Stomach (tissue), 9 donors: Measurements from ENCODE around the gene BIRC6. TPM values are rescaled to one million over a fixed set of nuclear protein-coding genes. Genes with fewer than 3 reads are reported as not detected.

Experiments used
- DNase-seq, 2 donors: peaks; one replicate each; pipeline versions ENCODE4 v3.0.0 to v3.0.0-alpha.2; 2013 to 2019
- H3K27ac ChIP-seq, 5 donors: fragments of 200-600 bp in 4 of 5; sonication (generic) in 4 of 5; one replicate each; pipeline ENCODE4 v1.5.1; 2013 to 2019; ENCODE audit warnings: mild to moderate bottlenecking in 1 of 5, moderate library complexity in 1 of 5
- H3K27me3 ChIP-seq, 3 donors: fragments of 200-600 bp; sonication (generic); one replicate each; pipeline ENCODE4 v1.5.1; 2017 to 2019; ENCODE audit warnings: mixed run types in 1 of 3
- H3K36me3 ChIP-seq, 4 donors: fragments of 200-600 bp; sonication (generic); 1 replicate in 3 of 4; 2 replicates in 1 of 4; pipeline ENCODE4 v1.5.1; 2016 to 2019
- H3K4me1 ChIP-seq, 4 donors: fragments of 200-600 bp; sonication (generic); one replicate each; pipeline ENCODE4 v1.5.1; 2016 to 2019
- H3K4me3 ChIP-seq, 4 donors: fragments of 200-600 bp; sonication (generic) in 3 of 4; one replicate each; pipeline ENCODE4 v1.5.1; 2016 to 2019; ENCODE audit warnings: mild to moderate bottlenecking in 1 of 4
- H3K9me3 ChIP-seq, 4 donors: fragments of 200-600 bp; sonication (generic); one replicate each; pipeline ENCODE4 v1.5.1; 2016 to 2019
- EP300 ChIP-seq: sonication (generic); formaldehyde crosslinking; IDR thresholded peaks from one replicate; pipeline ENCODE4 v1.6.1; 2017; ENCODE audit warnings: antibody characterized with exemption
- POLR2A ChIP-seq, 4 donors: fragments of 450-650 bp; IDR thresholded peaks; one replicate each; pipeline ENCODE4 v1.6.1; 2016; ENCODE audit warnings: antibody characterized with exemption in 4 of 4, control low read depth in 2 of 4, mild to moderate bottlenecking in 1 of 4, moderate library complexity in 1 of 4
- POLR2AphosphoS5 ChIP-seq, 3 donors: sonication (generic); formaldehyde crosslinking; IDR thresholded peaks; one replicate each; pipeline ENCODE4 v1.6.1; 2016; ENCODE audit warnings: antibody characterized with exemption in 3 of 3
- WGBS, 5 donors: extraction: QIAGEN DNeasy Blood & Tissue Kit in 3 of 5; methylation state at CpG; one replicate each; pipeline versions ENCODE4 v1.1.5 to v1.1.7; 2013 to 2018; 5-methylcytosine and 5-hydroxymethylcytosine counted together
- intact Hi-C: fragments of 100-400 bp; cut with DNase I; formaldehyde crosslinking; loops from one replicate; pipeline ENCODE4 v1.15.1; 2023; ENCODE audit warnings: low total_unique reads
- polyA plus RNA-seq, 3 donors: library from polyadenylated mRNA; stranded (reverse); fragments of 200-250 nt; gene quantifications; one replicate each; pipeline ENCODE4 v1.2.3, GENCODE V29; 2013
- total RNA-seq, 5 donors: library from RNA; depleted of rRNA; stranded (reverse); fragments of >200 nt; gene quantifications; one replicate each; pipeline versions ENCODE4 v1.1.0 to v1.2.3, GENCODE V29; 2014 to 2016
- TF ChIP-seq, protein P1 (sequence below), 7 experiments: fragments of 450-650 bp in 4 of 7; fragments of 200-600 bp in 3 of 7; sonication (generic) in 3 of 7; IDR thresholded peaks; one replicate each; pipeline ENCODE4 v1.5.1; 2016 to 2019; ENCODE audit warnings: antibody characterized with exemption in 7 of 7, control low read depth in 2 of 7, mild to moderate bottlenecking in 1 of 7
- donor health status: healthy with polysubstance abuse.
- donor health status: Bipolar disorder and iron deficiency.
- donor health status: healthy.

BIRC6 gene
- total and polyA plus RNA-seq, 8 donors, result 7.7 to 361 (median 68.2) TPM

DNA sequence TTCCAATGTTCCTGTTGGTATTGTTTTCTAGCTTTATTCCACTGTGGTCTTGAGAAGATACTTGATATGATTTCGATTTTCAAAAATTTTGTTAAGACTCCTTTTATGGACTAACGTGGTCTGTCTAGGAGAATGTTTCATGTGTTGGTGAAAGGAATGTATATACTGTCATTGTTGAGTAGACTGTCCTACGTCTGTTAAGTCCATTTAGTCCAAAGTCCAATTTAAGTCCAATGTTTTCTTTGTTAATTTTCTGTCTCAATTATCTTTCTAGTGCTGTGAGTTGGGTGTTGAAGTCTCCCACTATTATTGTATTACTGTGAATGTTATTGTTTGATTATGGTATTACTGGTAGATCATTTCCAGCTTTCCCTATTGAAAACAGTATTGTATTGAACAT lies 215.2 kb downstream of the BIRC6 start:
- Histone ChIP-seq H3K27me3 (no peaks in the 10 kb centered on the region), H3K36me3 (peaks cover 5 to 50% (median 38%) of the 10 kb centered on the region in 4 donors), H3K27ac (no peak overlapping the region), H3K4me1 (peaks cover 0 to 11% (median 3%) of the 10 kb centered on the region in 4 donors), H3K9me3 (no peaks in the 10 kb centered on the region), H3K4me3 (no peak overlapping the region)
- 65 to 83% (median 74%) methylated on average over 3 of the region's 3 CpGs for WGBS, 5 donors
- DNase-seq, result no peak
- intact Hi-C loops, result no loop called here
- TF ChIP-seq POLR2A (IDR thresholded peaks at IDR 0.05) (no peak), POLR2AphosphoS5 (IDR thresholded peaks at IDR 0.05) (no peak), EP300 (no peak)
- TF ChIP-seq, protein P1, sequence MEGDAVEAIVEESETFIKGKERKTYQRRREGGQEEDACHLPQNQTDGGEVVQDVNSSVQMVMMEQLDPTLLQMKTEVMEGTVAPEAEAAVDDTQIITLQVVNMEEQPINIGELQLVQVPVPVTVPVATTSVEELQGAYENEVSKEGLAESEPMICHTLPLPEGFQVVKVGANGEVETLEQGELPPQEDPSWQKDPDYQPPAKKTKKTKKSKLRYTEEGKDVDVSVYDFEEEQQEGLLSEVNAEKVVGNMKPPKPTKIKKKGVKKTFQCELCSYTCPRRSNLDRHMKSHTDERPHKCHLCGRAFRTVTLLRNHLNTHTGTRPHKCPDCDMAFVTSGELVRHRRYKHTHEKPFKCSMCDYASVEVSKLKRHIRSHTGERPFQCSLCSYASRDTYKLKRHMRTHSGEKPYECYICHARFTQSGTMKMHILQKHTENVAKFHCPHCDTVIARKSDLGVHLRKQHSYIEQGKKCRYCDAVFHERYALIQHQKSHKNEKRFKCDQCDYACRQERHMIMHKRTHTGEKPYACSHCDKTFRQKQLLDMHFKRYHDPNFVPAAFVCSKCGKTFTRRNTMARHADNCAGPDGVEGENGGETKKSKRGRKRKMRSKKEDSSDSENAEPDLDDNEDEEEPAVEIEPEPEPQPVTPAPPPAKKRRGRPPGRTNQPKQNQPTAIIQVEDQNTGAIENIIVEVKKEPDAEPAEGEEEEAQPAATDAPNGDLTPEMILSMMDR (IDR thresholded peaks at IDR 0.05), result no peak

DNA sequence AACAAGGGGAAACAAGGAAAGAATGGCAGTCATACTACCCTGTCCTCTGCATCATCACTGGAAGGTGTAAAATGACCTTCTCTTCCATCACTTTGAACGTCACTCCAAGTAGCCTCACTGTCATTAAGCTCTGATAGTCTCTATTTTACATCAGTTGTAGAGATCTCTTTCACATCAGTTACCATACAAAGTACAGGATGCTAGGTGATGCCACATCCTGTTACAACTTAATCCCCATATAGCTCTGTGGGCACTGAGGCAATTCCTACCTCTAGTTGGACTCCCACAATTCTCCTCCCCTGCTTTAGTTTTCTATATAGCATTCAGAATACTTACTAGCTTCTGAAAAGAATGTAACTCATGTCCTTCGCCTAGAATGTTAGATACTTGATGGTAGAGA lies 215.9 kb downstream of the BIRC6 start:
- Histone ChIP-seq H3K9me3 (no peaks in the 10 kb centered on the region), H3K36me3 (peaks cover 5 to 43% (median 34%) of the 10 kb centered on the region in 4 donors), H3K27ac (no peak overlapping the region), H3K4me3 (no peak overlapping the region), H3K4me1 (peaks cover 0 to 14% (median 3%) of the 10 kb centered on the region in 4 donors), H3K27me3 (no peaks in the 10 kb centered on the region)
- TF ChIP-seq EP300, result no peak
- no peak for DNase-seq
- intact Hi-C loops, result no loop called here
- WGBS, 5 donors, result 84 to 96% (median 92%) methylated on average over 2 of the region's 2 CpGs

DNA sequence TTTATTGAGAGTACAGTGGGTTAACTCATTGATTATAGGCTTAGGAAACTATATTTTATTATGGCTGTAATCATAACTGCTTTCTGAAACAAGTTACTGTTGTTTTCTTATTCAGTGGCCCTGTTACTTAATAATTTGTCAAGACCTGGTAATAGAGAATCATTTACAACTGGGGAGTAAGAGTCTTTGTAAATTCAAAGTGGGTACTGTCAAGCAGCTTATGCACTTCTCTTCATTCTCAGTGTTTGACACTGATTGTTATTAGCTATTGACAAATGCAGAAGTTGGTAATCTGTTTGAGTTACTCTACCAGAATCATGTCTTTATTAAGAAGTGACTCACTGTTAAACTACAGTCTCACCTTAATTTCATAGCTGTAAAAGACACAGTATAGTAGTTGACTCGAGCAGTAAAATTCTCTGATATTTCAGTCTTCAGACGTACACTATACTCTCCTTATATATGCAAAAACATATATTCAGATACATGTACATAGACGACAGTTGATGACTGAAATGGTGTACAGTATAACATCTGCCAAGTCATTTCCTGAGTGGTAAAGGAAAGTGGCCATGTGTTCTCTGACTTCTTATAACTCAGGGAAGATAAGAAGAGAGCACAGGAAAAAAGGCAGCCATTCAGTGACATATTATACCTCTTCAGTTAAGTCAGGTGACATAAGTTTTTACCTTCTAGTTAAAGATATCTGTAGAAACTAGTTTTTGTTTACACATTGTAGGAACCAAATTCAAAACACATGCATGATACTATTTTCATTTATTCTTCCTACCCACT lies 235.0 kb downstream of the BIRC6 start:
- Histone ChIP-seq H3K4me1 (no peaks in the 10 kb centered on the region), H3K27ac (no peak overlapping the region), H3K4me3 (no peak overlapping the region), H3K27me3 (no peaks in the 10 kb centered on the region), H3K9me3 (no peaks in the 10 kb centered on the region), H3K36me3 (peaks cover 0 to 23% (median 19%) of the 10 kb centered on the region in 4 donors)
- TF ChIP-seq POLR2A (IDR thresholded peaks at IDR 0.05) (no peak), EP300 (no peak), POLR2AphosphoS5 (IDR thresholded peaks at IDR 0.05) (no peak)
- TF ChIP-seq, protein P1 (IDR thresholded peaks at IDR 0.05), result no peak
- intact Hi-C loops, result no loop called here
- 63 to 79% (median 70%) methylated on average over 3 of the region's 3 CpGs for WGBS, 5 donors
- DNase-seq, result peak in 1 of 2 donors; percentile 16

DNA sequence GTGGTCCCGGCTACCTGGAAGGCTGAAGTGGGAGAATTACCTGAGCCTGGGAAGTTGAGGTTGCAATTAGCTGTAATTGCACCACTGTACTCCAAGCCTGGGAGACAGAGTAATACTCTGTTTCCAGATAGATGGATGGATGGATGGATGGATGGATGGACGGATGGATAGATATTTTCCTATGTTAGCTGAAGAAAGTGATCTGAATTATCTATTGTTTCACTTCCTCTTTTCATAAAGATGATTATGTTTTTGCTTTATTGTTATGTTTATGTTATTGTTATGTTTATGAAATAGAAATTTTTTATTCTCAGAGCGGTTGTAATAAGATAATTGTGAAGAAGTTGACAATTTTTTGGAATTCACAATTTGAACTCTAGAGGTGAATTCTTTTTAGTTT lies 237.8 kb downstream of the BIRC6 start:
- Histone ChIP-seq H3K9me3 (no peaks in the 10 kb centered on the region), H3K27me3 (no peaks in the 10 kb centered on the region), H3K36me3 (peaks cover 5 to 42% (median 40%) of the 10 kb centered on the region in 4 donors), H3K27ac (no peak overlapping the region), H3K4me3 (no peak overlapping the region), H3K4me1 (no peaks in the 10 kb centered on the region)
- intact Hi-C loops, result no loop called here
- 87 to 94% (median 91%) methylated on average over 3 of the region's 3 CpGs for WGBS, 5 donors
- no peak for TF ChIP-seq EP300
- TF ChIP-seq POLR2A (IDR thresholded peaks at IDR 0.05), result no peak
- TF ChIP-seq, protein P1 (IDR thresholded peaks at IDR 0.05), result no peak
- TF ChIP-seq POLR2AphosphoS5 (IDR thresholded peaks at IDR 0.05), result no peak
- no peak for DNase-seq

DNA sequence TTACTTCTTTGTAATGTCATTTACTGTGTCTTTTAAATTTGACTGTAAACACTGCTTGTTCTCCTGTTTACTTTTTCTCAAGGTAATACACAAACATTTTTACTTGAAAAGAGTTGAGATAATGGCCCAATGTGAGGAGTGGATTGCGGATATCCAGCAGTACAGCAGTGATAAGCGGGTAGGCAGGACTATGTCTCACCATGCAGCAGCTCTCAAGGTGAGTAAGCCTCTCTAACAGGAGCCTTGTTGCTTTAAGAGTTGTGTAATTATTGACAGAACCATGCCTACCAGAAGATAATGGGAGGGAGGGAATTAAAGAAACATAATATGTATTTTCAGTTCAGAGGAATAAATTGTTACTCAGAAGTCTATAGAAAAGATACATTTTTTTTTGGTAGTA lies 254.5 kb downstream of the BIRC6 start:
- Histone ChIP-seq H3K4me3 (no peak overlapping the region), H3K27me3 (no peaks in the 10 kb centered on the region), H3K27ac (peak overlapping the region in 4 of 5 donors; percentile 16 to 64 (median 37)), H3K9me3 (no peaks in the 10 kb centered on the region), H3K4me1 (peaks cover 0 to 12% (median 8%) of the 10 kb centered on the region in 4 donors), H3K36me3 (peaks cover 10 to 93% (median 90%) of the 10 kb centered on the region in 4 donors)
- TF ChIP-seq POLR2AphosphoS5 (IDR thresholded peaks at IDR 0.05) (peak in 1 of 3 donors; percentile 71), POLR2A (IDR thresholded peaks at IDR 0.05) (no peak), EP300 (no peak)
- TF ChIP-seq, protein P1 (IDR thresholded peaks at IDR 0.05), result no peak
- peak in 1 of 2 donors; percentile 72 for DNase-seq
- intact Hi-C loops, result no loop called here
- WGBS, 5 donors, result 36 to 58% (median 54%) methylated on average over 2 of the region's 2 CpGs
